Activated CD8-positive, alpha-beta memory T cell treated with anti-CD3 and anti-CD28 coated beads for 48 hours (primary cell): ENCODE data around the gene GP5.

Experiments
- DNase-seq, 3 experiments: peaks; one replicate each; pipeline ENCODE4 v3.0.0-alpha.2; 2020; ENCODE audit warnings: low read depth in 2 of 3, low spot score in 2 of 3

The GP5 gene

DNA sequence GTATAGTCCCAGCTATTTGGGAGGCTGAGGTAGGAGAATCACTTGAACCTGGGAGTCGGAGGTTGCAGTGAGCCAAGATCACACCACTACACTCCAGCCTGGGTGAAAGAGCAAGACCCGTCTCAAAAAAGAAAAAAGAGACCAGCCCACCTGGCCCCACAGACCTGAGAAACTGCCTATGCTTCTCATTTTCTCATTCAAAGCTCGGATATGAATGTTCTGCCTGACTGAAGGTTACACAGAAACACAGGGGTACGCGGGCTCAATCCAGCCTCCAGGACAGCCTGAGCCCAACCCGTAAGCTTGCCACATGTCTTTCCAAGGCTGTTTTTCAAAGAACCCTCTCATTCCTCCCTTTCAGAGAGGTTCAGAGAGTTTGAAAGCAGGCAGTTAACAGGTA lies 19.8 kb downstream of the GP5 start:
- no peak for DNase-seq

DNA sequence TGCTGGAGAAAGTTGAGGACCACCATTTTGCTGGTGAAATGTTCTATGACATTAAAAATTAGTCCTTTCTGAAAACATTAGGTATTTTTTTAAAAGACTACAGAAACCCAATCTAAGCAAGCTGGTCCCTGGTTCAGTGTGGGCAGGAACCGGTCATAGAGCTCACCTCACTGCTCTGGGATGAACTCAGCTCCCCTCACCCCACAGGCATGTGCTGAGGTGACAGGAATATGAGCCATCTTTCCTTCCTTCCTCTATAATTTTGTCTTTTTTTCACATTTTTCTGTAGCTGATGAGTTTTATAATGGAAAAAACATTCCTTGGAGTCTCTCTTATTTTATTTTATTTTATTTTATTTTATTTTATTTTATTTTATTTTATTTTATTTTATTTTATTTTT lies 21.4 kb downstream of the GP5 start:
- no peak for DNase-seq

DNA sequence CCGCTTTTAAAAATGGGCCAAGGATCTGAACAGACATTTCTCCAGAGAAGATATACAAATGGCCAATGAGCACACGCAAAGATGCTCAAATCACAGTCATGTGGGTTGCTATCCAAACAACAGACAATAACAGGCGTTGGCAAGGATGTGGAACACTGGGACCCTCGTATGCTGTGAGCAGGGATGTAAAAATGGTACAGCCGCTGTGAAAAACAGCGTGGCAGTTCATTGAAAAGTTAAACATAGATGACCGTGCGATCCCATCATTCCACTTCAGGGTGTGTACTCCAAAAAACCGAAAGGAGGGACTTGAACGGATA lies 22.9 kb downstream of the GP5 start:
- no peak for DNase-seq

DNA sequence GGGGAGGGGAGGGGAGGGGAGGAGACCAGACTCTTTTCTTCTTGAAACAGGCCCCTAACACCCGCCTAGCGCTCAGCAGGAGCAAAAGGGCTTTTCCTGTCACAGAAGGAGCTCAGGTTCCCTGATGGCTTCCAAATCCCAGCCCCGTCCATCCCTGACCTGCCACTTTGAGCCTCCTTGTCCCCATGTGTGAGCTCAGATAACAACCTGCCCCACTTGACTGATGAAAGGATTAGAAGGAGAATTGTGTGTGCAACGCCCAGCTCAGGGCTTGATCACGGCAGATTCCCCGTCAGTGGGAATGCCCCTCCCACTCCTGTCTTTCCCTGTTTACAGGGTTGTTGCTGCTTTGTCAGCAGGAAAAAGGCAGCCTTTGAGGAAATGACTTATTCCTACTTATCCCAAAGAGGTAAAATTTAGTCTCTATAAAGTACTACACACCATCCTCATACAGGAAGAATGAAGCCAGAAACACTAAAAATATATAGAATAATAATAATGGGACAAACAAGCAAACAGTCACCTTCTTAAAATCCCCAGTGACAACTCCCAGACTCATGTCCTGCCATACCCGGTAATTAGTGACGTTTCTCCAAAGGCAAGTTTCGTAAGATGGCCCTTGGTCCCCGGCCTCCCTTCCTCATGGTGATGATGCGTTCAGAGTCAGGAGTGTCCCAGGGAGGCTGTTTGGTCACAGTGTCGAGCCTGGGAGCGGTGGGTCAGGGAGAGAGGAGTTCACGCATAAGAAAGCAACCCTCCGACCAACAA lies 23.4 kb downstream of the GP5 start:
- DNase-seq, result no peak

DNA sequence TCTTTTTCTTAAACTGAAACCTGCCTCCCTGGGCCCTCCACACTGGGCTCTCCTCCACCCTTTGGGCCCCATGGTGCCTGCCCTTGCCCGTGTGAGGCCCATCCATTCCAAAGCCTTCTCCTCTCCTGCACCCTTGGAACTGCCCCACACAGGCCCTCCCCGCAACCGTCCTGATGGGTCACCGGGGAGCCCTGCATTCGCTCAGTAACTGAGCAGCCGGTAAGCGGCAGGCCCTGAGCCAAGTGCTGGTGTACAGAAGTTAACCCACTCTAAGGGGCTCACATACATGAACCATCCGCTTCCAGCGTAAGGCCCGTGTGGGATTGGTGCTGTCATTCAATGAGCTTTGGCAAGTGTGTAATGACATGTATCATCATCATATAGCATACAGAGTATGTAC lies 24.1 kb downstream of the GP5 start:
- no peak for DNase-seq

DNA sequence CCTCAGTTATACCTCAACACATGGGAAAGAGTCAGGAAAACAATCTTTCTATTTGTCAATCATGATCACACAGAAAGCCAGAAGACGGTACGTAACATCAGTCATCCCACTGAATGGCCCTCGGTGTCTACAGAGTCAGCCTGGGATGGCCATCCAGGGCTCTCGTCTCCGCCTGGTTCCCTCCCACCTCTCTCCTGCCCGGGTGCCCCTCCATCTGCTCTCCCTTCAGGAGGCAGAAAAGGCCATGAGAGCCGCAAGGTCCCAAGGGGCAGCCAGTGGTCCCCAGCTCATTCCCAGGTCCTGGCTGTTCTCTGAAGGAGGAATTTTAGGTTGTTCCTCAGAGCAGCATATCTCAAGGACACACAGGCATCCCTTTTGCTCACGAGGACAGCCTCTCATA lies 25.2 kb downstream of the GP5 start:
- DNase-seq, result no peak

DNA sequence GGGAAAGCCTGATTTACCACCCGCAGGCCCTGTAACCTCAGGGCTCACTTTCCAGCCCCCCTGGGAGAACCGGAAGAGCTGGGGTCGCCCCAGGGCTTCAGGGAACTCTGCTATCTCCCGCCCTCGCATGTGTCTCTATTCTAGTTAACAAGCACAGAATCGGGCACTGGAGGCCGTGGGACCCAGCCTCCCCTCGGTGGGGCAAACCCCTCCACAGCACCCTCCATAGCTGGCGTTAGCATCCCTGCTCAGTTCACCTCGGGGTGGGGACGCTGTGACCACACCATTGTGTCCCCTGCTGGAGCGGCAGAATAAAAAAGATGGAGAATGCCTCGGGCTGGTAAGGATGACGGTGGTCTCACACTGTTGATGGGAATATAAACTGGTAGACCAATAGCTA lies 26.0 kb downstream of the GP5 start:
- no peak for DNase-seq

DNA sequence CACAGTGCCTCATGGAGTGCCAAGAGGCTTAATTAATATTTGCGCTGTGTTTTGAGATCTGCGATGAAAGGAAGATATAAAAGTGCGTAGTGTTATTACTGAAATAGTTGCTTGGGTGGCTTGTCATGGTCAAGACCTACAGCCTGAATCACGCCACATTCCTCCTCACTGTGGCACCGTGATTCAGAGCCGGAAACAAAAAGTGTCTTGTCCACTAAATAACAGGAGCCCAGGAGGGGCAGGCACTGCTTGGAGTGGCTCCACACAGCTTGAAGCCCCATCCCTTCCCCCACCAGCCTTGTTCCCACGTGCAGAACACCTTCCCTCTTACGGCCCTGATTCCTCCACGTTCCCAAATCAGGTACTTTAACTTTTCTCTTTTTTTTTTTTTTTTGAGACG lies 28.3 kb downstream of the GP5 start:
- no peak for DNase-seq

DNA sequence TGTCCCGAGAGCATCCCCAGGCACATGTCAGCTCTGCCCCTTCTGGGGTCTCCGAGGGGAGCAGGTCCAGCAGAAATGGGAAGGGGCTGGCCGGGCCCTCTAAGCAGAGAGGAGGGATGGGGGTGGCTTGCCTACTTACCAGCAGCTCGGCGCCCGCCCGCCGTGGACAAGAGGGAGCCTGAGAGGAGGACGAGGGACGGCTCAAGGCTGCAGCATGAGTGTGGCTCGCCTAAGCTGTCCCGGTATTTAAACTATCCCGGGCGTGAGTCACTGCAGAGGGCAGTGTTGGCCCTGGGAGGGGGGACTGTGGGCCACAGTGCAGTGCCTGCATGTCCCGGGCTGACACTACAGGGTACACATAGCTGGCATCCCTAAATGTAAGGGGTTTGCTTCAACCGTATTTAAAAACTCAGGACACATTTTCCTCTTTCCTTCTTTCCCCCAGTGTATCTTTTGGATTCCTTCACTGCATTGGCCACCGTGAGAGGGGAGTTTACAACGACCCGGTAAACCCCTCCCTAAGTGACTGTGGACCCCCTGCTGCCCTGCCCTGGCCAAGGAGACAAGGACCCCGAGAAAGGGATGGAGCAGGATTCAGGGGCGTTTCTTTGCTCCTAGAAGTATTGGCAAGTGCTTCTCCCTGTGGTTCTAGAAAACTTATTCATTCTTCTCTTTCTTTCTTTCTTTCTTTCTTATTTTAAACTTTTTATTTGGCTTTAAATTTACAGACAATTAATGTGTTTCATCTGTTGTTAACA lies 29.4 kb downstream of the GP5 start, which contains the start of gene LRRC15:
Gene LRRC15, minus strand, starts transcription at position 222 of the 758 bp plus-strand sequence. CDS start 8,700 bp downstream, outside the sequence.
- no peak for DNase-seq

DNA sequence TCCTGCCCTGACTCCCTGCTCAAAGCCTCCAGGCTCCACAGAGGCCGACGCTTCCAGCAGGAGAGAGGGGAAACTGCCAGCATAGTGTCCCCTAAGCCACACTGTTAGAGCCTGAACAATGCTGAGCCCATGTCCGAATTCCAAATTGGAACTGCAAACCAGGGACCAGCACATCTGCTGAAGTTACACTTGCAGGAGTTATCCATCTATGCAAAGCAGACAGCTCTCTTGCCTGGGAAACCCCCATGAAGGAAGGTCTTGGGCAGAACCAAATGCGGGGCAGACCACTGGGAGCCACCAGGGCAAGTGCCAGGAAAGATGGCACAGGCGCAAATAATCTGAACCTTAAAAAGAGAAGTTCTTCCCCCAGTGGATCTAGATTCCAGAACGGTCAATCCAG lies 30.1 kb downstream of the GP5 start:
- DNase-seq, result no peak

DNA sequence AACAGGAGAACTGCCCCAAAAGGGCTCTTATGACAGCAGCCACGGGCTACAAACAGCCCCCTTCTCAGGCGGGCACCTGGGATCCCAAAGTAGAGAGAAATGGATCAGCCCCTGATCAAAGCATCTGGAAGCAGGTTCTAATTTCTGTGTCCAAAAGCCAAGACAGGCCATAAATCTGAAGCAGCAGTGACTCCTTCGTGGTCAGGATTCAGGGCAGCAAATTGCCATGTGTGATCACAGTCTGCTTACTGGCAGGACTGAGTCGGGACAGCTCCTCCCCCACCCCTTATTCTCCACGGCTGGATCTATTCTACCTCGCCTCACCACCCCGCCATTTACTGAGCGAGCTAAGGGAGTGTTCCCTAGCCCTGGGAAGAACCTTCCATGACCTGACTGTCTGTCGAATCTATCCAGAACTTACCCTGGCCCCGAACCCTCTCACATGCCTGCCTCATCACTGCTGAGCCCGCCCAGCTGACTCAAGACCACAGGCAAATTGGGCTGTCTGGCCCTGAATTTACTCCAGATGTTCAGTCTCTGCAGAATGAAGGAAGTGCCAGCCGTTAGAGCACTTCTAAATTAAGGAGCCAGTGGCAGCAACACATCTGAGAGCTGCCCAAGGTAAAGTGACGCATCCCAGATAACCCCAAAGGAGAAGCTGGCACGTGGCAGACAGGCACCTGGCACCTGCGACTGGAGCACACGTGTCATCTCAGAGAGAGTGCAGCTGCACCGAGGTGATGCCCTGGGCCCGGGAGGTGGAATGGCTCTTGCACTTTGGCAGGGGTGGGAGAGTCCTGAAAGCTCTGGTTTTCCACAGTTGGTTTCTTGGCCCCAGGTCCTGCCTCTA lies 30.8 kb downstream of the GP5 start:
- DNase-seq, result no peak

DNA sequence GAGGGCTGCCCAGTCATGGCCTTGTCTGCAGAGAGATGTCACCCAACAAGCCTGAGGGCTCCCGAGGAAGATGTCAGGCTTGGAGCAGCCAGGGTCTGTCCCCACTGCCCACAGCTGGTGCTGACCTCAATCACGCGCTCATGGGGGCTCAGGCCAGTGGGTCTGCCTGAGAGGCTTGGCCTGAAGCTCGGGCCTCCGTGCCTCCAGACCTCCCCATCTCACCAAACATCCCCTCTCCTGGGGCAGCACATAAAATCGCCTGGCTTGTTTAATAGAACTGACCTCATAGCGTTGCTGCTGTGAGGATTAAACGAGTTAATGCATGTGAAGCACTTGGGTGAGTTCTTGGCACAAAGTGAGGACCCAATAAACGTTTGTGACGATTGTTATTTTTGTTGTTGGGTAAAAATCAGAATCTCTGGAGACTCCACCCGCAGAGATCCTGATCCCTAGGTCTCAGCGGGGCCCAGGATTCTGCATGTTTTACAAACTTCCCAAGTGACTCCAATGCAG lies 33.0 kb downstream of the GP5 start:
- no peak for DNase-seq

DNA sequence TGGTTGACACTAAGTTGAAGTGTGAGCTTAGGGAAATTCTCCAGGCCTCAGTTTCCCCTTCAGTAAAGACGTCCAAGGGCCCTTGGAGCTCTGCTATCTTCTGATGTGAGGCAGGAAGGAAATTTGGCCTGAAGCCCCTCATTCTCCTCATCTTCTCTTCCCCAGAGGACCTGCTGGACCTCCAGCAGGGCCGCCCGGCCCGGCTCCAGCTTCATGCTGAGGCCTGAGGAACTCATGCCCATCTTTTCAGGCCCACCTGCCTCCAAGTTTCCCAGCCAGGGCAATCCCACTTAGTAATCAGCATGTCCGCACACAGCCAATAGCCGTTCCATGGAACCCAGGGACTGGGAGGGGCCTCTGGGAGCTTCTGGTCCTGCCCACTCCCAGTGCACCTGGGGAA lies 33.5 kb downstream of the GP5 start:
- DNase-seq, result no peak

DNA sequence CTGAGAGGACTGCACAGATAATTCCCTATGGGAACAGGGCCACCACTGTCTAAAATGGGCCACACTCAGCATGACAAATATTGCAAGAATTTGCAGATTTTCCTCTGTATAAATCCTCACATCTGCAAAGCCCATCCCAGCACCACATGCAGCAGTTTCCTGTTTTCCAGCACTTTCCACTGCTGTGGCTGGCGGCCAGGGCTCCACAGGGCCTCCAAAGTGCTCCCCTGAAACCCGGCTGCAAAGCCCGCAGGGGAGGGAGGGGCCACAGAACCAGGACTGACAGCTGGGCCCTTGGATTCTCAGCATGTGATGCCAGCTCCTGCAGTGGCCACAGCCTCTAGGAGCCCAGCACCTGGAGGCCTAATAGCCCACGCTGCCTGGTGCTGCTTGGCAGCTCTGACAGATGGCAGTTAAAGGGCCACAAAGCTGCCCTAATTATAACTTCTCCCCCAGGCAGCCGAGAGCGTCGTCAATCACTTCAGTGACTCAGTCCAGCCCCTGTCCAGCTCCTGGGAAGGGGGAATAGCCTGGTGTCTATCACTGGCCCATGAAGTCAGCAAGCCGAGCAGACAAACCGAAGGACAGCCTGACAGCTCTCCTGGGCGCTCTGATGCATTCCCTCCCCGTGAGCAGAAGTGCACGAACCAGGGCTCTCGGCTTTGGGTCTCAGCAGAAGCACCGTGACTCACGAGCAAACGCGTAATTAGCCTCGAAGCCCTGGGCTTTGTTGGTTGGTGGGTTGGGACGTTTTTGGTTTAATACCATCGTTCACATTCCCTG lies 34.2 kb downstream of the GP5 start:
- DNase-seq, result no peak

DNA sequence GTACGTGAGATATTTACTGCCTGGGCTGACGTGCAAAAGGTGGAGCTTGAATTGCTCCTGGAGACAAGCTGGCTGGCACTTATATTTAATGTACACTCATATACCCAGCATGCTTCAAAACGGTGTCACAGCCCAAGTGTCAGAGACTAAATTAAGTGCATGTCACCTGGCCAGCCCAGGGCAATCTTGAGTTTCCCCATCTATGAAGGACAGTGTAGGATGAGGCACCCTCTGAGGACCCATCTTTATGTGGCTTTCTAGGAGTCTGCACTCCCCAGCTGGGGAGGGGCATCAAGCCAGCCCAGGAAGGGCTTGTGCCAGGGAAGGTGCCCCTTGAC lies 34.8 kb downstream of the GP5 start:
- no peak for DNase-seq

DNA sequence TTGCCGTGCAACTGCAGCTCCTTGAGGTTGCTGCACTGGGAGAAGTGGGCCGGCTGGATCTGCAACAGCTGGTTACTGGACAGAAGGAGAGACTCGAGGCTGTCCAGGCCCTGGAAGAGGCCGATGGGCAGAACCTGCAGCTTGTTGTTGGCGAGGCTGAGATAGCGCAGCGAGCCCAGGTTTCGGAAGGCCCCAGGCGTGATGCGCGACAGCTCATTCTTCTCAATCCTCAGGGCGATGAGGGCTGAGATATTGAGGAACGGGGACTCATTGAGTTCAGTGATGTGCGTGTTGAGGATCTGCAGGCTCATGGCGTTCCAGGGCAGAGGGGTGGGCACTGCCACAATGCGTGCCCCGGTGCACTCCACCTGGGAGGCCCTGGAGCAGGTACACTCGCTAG lies 38.5 kb downstream of the GP5 start:
- DNase-seq, result no peak

DNA sequence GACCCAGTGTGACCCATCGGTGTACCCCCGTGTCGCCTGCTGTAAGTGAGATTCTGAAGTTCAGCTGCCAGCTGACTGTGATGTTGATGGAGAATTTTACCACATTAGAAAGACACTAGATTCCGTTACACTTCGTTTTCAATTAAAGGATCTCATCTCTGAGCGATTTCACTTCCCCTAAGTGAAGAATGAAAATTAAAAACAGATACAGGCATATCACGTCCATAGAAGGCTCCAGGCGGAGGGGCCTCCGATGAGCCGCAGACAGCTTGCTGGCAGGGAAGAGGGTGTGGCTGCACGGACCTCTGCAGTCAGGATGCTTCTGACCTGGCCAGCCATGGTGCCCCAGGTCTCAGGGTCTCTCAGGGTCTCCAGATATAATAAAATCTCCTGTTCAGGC lies 41.4 kb downstream of the GP5 start:
- DNase-seq, result no peak

DNA sequence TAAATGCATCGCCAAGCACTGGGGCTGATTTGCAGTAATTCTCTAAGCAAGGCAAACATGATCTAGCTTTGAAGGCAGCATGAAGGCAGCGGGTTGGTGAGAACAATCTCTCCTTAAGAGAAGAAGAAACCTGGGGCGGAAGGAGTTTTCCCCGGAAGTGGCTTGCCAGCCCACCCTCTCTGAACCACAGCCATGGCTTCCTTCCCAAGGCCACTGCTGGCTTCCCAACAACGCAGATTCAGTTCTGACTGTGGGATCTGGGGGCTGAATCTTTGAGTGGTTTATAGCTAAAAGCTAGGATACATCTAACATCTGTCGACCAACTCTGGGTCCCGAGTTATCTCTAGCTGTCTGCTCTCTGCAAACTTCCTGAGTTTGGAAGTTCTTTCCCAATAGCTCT lies 43.7 kb downstream of the GP5 start:
- DNase-seq, result no peak

DNA sequence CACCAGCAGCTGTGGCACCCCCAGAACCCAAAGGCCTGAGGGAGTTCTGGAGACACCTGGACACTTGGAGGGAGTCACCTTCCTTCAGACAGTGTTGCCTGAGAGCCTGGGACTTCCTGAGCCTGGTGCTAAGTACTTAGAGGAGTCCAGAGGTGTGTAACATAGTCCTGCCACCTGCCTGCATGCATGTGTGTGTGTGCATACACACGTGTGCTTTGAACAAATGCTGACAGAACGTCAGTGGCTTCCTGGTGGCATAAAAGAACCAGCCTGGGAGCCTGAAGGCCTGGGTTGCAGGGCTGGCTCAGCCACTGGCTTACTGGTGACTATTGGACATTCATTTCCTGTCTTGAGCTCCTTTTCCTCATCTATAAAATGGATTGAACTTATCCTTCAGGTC lies 44.8 kb downstream of the GP5 start:
- no peak for DNase-seq

DNA sequence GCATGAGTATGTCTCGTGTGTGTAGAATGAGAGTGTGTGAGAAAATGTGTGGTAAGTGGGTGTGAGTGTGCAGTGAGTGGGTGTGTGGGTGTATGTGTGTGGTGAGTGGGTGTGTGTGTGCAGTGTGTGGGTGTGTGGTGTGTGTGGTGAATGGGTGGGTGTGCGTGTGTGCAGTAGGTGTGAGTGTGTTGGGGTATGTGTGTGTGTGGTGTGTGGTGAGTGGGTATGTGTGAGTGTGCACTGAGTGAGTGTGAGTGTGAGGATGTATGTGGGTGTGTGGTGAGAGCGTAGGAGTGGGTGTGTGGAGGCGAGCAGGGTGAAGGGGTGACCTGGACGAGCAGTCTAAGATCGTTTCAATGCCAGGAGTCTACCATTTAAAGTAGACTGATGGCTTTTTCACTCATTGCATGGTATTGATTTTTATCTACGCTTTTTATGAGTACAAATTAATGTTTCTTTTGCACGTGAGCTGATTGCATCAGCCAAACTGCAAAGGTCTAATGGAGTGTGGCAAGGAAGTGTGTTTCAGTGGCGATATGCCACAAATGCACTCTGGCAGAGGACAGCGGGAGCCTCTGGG lies 46.3 kb downstream of the GP5 start:
- no peak for DNase-seq
